SU-DHL-6 (cell line): Measurements from ENCODE around the gene PDE1C.

Experiments used
- H2AFZ ChIP-seq: fragments of 200-600 bp; sonication (generic); 2 replicates; pipeline ENCODE4 v1.6.1; 2014; ENCODE audit warnings: low read depth, mild to moderate bottlenecking, moderate library complexity, mixed read lengths, antibody characterized with exemption, low read length; ENCODE audit not compliant: severe bottlenecking
- H3F3A ChIP-seq: fragments of 200-600 bp; shearing (Covaris generic); 2 replicates; pipeline ENCODE4 v1.6.0; 2016; ENCODE audit warnings: antibody characterized with exemption, mild to moderate bottlenecking; ENCODE audit not compliant: insufficient read depth
- H3K27ac ChIP-seq: fragments of 200-600 bp; sonication (generic); 2 replicates; pipeline ENCODE4 v1.5.1; 2016; ENCODE audit warnings: low read depth, mild to moderate bottlenecking, low read length, moderate library complexity, mixed read lengths
- H3K27me3 ChIP-seq: fragments of 200-600 bp; sonication (generic), shearing (Covaris generic); 2 replicates; pipeline ENCODE4 v1.6.0; 2014; ENCODE audit warnings: mild to moderate bottlenecking, low read length
- H3K36me3 ChIP-seq: fragments of 200-600 bp; sonication (generic); 2 replicates; pipeline ENCODE4 v1.6.1; 2014; ENCODE audit warnings: mild to moderate bottlenecking, low read length, mixed read lengths
- H3K4me2 ChIP-seq: fragments of 300-600, 200-600 bp; shearing (Covaris generic), sonication (generic); 2 replicates; pipeline ENCODE4 v1.6.0; 2014; ENCODE audit warnings: low read length, low read depth, mild to moderate bottlenecking; ENCODE audit not compliant: poor library complexity, severe bottlenecking
- H3K4me3 ChIP-seq: fragments of 200-600 bp; sonication (generic); 2 replicates; pipeline ENCODE4 v1.5.1; 2014; ENCODE audit warnings: antibody characterized with exemption, low read length, mild to moderate bottlenecking, mixed read lengths; ENCODE audit not compliant: insufficient read depth, poor library complexity, severe bottlenecking
- H3K79me2 ChIP-seq: fragments of 200-600 bp; sonication (generic); 2 replicates; pipeline ENCODE4 v1.6.1; 2014; ENCODE audit warnings: mild to moderate bottlenecking, low read length, moderate library complexity; ENCODE audit not compliant: insufficient read depth
- H3K9ac ChIP-seq: fragments of 200-600 bp; sonication (generic); 2 replicates; pipeline ENCODE4 v1.7.0; 2014; ENCODE audit warnings: mild to moderate bottlenecking, low read length
- H3K9me2 ChIP-seq: fragments of 200-600 bp; sonication (generic); replicated peaks from 2 replicates; pipeline ENCODE4 v1.6.1; 2014; ENCODE audit warnings: low read length; ENCODE audit not compliant: insufficient read depth
- H3K9me3 ChIP-seq: fragments of 200-600 bp; sonication (generic); 2 replicates; pipeline ENCODE4 v1.6.1; 2014; ENCODE audit warnings: low read length, mixed read lengths; ENCODE audit not compliant: insufficient read depth
- H4K20me1 ChIP-seq: fragments of 200-600 bp; sonication (generic); 2 replicates; pipeline ENCODE4 v1.6.1; 2014; ENCODE audit warnings: low read depth, mild to moderate bottlenecking, antibody characterized with exemption, low read length, moderate library complexity, mixed read lengths
- CTCF ChIP-seq: fragments of 200-600 bp; sonication (generic); IDR thresholded peaks from one replicate; pipeline ENCODE4 v1.5.1; 2017; ENCODE audit warnings: antibody characterized with exemption, mild to moderate bottlenecking, low read length, moderate library complexity; ENCODE audit not compliant: insufficient read depth, poor library complexity, severe bottlenecking
- EZH2phosphoT487 ChIP-seq: fragments of 200-600 bp; sonication (generic), shearing (Covaris generic); conservative IDR thresholded peaks from 2 replicates; pipeline ENCODE4 v1.6.1; 2018; ENCODE audit warnings: mild to moderate bottlenecking, antibody characterized with exemption, low read length, moderate library complexity, mixed read lengths

The PDE1C gene

GRCh38 chr7:31885171-31885570, 185.0 kb downstream of the PDE1C start:
- Histone ChIP-seq H3K9me3 (no peaks in the 10 kb centered on the region), H2AFZ (no peak overlapping the region), H3F3A (no peaks in the 10 kb centered on the region), H4K20me1 (no peaks in the 10 kb centered on the region), H3K4me2 (no peak overlapping the region), H3K36me3 (no peaks in the 10 kb centered on the region), H3K4me3 (no peak overlapping the region), H3K27ac (no peak overlapping the region), H3K79me2 (no peaks in the 10 kb centered on the region), H3K9ac (no peak overlapping the region), H3K9me2 (no peaks in the 10 kb centered on the region), H3K27me3 (no peaks in the 10 kb centered on the region)
- TF ChIP-seq CTCF (no peak), EZH2phosphoT487 (no peak)

- H3F3A ChIP-seq, result no peaks in the 10 kb centered on the region
- no peak overlapping the region for H2AFZ ChIP-seq
- H3K27me3 ChIP-seq, result no peaks in the 10 kb centered on the region
- H3K4me2 ChIP-seq, result no peak overlapping the region
- no peaks in the 10 kb centered on the region for H3K36me3 ChIP-seq
- no peak overlapping the region for H3K27ac ChIP-seq
- no peak overlapping the region for H3K4me3 ChIP-seq
- no peak for TF ChIP-seq CTCF
- no peak for TF ChIP-seq EZH2phosphoT487
- H3K79me2 ChIP-seq, result no peaks in the 10 kb centered on the region
- H3K9me3 ChIP-seq, result no peaks in the 10 kb centered on the region
- H4K20me1 ChIP-seq, result no peaks in the 10 kb centered on the region
- H3K9me2 ChIP-seq, result no peaks in the 10 kb centered on the region
- H3K9ac ChIP-seq, result no peak overlapping the region
Measured at GRCh38 chr7:31883761-31884164, 186.4 kb downstream of the PDE1C start.

GRCh38 chr7:31882187-31882586, 188.0 kb downstream of the PDE1C start:
- H3K36me3 ChIP-seq, result no peaks in the 10 kb centered on the region
- no peaks in the 10 kb centered on the region for H3K9me3 ChIP-seq
- H4K20me1 ChIP-seq, result no peaks in the 10 kb centered on the region
- H3F3A ChIP-seq, result no peaks in the 10 kb centered on the region
- TF ChIP-seq EZH2phosphoT487 (no peak), CTCF (no peak)
- no peaks in the 10 kb centered on the region for H3K79me2 ChIP-seq
- no peaks in the 10 kb centered on the region for H3K9me2 ChIP-seq
- no peaks in the 10 kb centered on the region for H3K27me3 ChIP-seq
- H3K9ac ChIP-seq, result no peak overlapping the region
- no peak overlapping the region for H3K4me3 ChIP-seq
- no peak overlapping the region for H2AFZ ChIP-seq
- no peak overlapping the region for H3K4me2 ChIP-seq
- H3K27ac ChIP-seq, result no peak overlapping the region

GRCh38 chr7:31878875-31879274, 191.3 kb downstream of the PDE1C start:
- no peak overlapping the region for H3K27ac ChIP-seq
- H3K79me2 ChIP-seq, result no peaks in the 10 kb centered on the region
- no peak overlapping the region for H3K9ac ChIP-seq
- H3K36me3 ChIP-seq, result no peaks in the 10 kb centered on the region
- no peaks in the 10 kb centered on the region for H3K27me3 ChIP-seq
- no peak for TF ChIP-seq CTCF
- no peak for TF ChIP-seq EZH2phosphoT487
- H3K9me2 ChIP-seq, result no peaks in the 10 kb centered on the region
- H3K4me2 ChIP-seq, result no peak overlapping the region
- H3K9me3 ChIP-seq, result no peaks in the 10 kb centered on the region
- no peak overlapping the region for H2AFZ ChIP-seq
- H4K20me1 ChIP-seq, result no peaks in the 10 kb centered on the region
- no peak overlapping the region for H3K4me3 ChIP-seq
- no peaks in the 10 kb centered on the region for H3F3A ChIP-seq
